C4-2B (cell line): ENCODE measurements around the gene ZDHHC14.

Experiments
- ZFX ChIP-seq: fragments of 450-650 bp; IDR thresholded peaks from 2 replicates; pipeline ENCODE4 v1.6.1; 2017
- TF ChIP-seq, protein P1 (sequence below): fragments of 450-650 bp; conservative IDR thresholded peaks from 2 replicates; pipeline ENCODE4 v1.5.1; 2017; ENCODE audit warnings: mild to moderate bottlenecking

DNA sequence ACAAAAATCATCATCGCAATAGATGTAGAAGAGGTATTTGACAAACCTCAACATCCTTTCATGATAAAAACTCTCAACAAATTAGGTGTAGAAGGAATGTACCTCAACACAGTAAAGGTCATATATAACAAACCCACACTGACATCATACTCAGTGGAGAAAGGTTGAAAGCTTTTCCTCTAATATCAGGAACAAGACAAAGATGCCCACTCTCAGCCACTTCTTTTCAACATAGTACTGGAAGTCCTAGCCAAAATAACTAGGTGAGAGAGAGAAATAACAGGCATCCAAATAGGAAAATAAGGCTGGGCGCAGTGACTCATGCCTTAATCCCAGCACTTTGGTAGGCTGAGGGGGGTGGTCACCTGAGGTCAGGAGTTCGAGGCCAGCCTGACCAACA lies 95.8 kb downstream of the ZDHHC14 start:
- TF ChIP-seq, protein P1, sequence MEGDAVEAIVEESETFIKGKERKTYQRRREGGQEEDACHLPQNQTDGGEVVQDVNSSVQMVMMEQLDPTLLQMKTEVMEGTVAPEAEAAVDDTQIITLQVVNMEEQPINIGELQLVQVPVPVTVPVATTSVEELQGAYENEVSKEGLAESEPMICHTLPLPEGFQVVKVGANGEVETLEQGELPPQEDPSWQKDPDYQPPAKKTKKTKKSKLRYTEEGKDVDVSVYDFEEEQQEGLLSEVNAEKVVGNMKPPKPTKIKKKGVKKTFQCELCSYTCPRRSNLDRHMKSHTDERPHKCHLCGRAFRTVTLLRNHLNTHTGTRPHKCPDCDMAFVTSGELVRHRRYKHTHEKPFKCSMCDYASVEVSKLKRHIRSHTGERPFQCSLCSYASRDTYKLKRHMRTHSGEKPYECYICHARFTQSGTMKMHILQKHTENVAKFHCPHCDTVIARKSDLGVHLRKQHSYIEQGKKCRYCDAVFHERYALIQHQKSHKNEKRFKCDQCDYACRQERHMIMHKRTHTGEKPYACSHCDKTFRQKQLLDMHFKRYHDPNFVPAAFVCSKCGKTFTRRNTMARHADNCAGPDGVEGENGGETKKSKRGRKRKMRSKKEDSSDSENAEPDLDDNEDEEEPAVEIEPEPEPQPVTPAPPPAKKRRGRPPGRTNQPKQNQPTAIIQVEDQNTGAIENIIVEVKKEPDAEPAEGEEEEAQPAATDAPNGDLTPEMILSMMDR: no peak
- no peak for TF ChIP-seq ZFX
